DMS79 (cell line): ENCODE measurements around the gene SYP.
"Not testable (repeated sequence)": the region's sequence is repeated elsewhere in the genome, so short reads cannot be mapped to it uniquely, and the experiment has no call there.

Source experiments
- DNase-seq: peaks from one replicate; lab custom pipeline; 2025; lab: John Stamatoyannopoulos, UW

The SYP gene

GRCh38 chrX:49189606-49190005, 10.4 kb downstream of the SYP start:
- no peak for DNase-seq

- no peak for DNase-seq
Observed at GRCh38 chrX:49188468-49189076, 11.4 kb downstream of the SYP start.

- no peak for DNase-seq
Observed at GRCh38 chrX:49187526-49187925, 12.5 kb downstream of the SYP start.

- DNase-seq: no peak
Observed at GRCh38 chrX:49187028-49187394, 13.0 kb downstream of the SYP start.

GRCh38 chrX:49186125-49187027, 13.6 kb downstream of the SYP start, which contains the start of gene PRICKLE3:
Gene PRICKLE3, minus strand, starts transcription at chrX:49186373. Its CDS starts 76 bp downstream, at chrX:49186297.
- peak; percentile 57 for DNase-seq

GRCh38 chrX:49184294-49185281, 15.4 kb downstream of the SYP start:
- peak; percentile 68 for DNase-seq

- no peak for DNase-seq
Observed at GRCh38 chrX:49183701-49184281, 16.2 kb downstream of the SYP start.

GRCh38 chrX:49179358-49179757, 20.6 kb downstream of the SYP start:
- DNase-seq: no peak

- DNase-seq: no peak
Observed at GRCh38 chrX:49178537-49178936, 21.5 kb downstream of the SYP start.

GRCh38 chrX:49177873-49178480, 22.0 kb downstream of the SYP start:
- DNase-seq: no peak

GRCh38 chrX:49177338-49177833, 22.6 kb downstream of the SYP start:
- DNase-seq: no peak

- no peak for DNase-seq
Observed at GRCh38 chrX:49176421-49177326, 23.3 kb downstream of the SYP start.

GRCh38 chrX:49175435-49176274, 24.3 kb downstream of the SYP start:
- DNase-seq: no peak

- no peak for DNase-seq
Observed at GRCh38 chrX:49174723-49175122, 25.3 kb downstream of the SYP start.

- DNase-seq: not testable (repeated sequence)
Observed at GRCh38 chrX:49173544-49173943, 26.4 kb downstream of the SYP start.

GRCh38 chrX:49172280-49172780, 27.7 kb downstream of the SYP start:
- DNase-seq: peak; percentile 33

GRCh38 chrX:49171752-49172279, 28.2 kb downstream of the SYP start, which contains the start of gene PLP2:
Gene PLP2, plus strand, starts transcription at chrX:49171898. Its CDS starts 103 bp downstream, at chrX:49172001.
- DNase-seq: no peak

GRCh38 chrX:49167740-49168108, 32.3 kb downstream of the SYP start:
- DNase-seq: no peak
